ENCODE data around the gene ARPC2.
A peak's percentile ranks its signal among the peaks of the same experiment; 100 is the strongest.

The ARPC2 gene

GRCh38 chr2:218193701-218194100, 23.3 kb upstream of the ARPC2 start:
- ATAC-seq: no peak
- Mint-ChIP-seq H3K4me3 (no peak overlapping the region), H3K27ac (no peak overlapping the region), H3K36me3 (no peaks in the 10 kb centered on the region), H3K4me1 (peaks cover under 1% of the 10 kb centered on the region), H3K9me3 (no peaks in the 10 kb centered on the region)
- no peak for DNase-seq (ENCODE audit: low spot score in 2 of 2)

GRCh38 chr2:218194880-218195279, 22.1 kb upstream of the ARPC2 start:
- Mint-ChIP-seq H3K27ac (no peak overlapping the region), H3K4me3 (no peak overlapping the region), H3K36me3 (no peaks in the 10 kb centered on the region), H3K9me3 (no peaks in the 10 kb centered on the region), H3K4me1 (peaks cover 6% of the 10 kb centered on the region)
- no peak for ATAC-seq
- no peak for DNase-seq (ENCODE audit: low spot score in 2 of 2)

GRCh38 chr2:218196974-218197373, 20.0 kb upstream of the ARPC2 start:
- Mint-ChIP-seq H3K4me3 (no peak overlapping the region), H3K9me3 (no peaks in the 10 kb centered on the region), H3K36me3 (no peaks in the 10 kb centered on the region), H3K4me1 (peaks cover 6% of the 10 kb centered on the region), H3K27ac (no peak overlapping the region)
- ATAC-seq (no peak), DNase-seq (ENCODE audit: low spot score in 2 of 2) (no peak)

- H3K36me3 Mint-ChIP-seq: no peaks in the 10 kb centered on the region
- H3K4me3 Mint-ChIP-seq: no peak overlapping the region
- H3K4me1 Mint-ChIP-seq: peaks cover 6% of the 10 kb centered on the region
- no peaks in the 10 kb centered on the region for H3K9me3 Mint-ChIP-seq
- H3K27ac Mint-ChIP-seq: no peak overlapping the region
- no peak for DNase-seq (ENCODE audit: low spot score in 2 of 2)
- ATAC-seq: no peak
These were observed 14.7 kb upstream of the ARPC2 start for GRCh38 chr2:218202266-218202665.

GRCh38 chr2:218209078-218209477, 7.9 kb upstream of the ARPC2 start:
- Mint-ChIP-seq H3K4me1 (peaks cover 6% of the 10 kb centered on the region), H3K9me3 (peaks cover 6% of the 10 kb centered on the region), H3K36me3 (no peaks in the 10 kb centered on the region), H3K4me3 (no peak overlapping the region), H3K27ac (no peak overlapping the region)
- DNase-seq (ENCODE audit: low spot score in 2 of 2): no peak
- ATAC-seq: no peak

GRCh38 chr2:218214116-218214515, 2.9 kb upstream of the ARPC2 start:
- ATAC-seq: no peak
- H3K27ac Mint-ChIP-seq: no peak overlapping the region

GRCh38 chr2:218216336-218216673, 684 bp upstream of the ARPC2 start:
- Mint-ChIP-seq H3K36me3 (peaks cover 55% of the 10 kb centered on the region), H3K4me1 (peaks cover 28% of the 10 kb centered on the region)

More at GRCh38 chr2:218214116-218214515, 2.9 kb upstream of the ARPC2 start:
- H3K4me1 Mint-ChIP-seq: peaks cover 16% of the 10 kb centered on the region
- no peak overlapping the region for H3K4me3 Mint-ChIP-seq
- H3K36me3 Mint-ChIP-seq: peaks cover 33% of the 10 kb centered on the region
- no peak for DNase-seq (ENCODE audit: low spot score in 2 of 2)
- H3K9me3 Mint-ChIP-seq: peaks cover 6% of the 10 kb centered on the region

GRCh38 chr2:218217360-218218267, 625 bp downstream of the ARPC2 start:
- H3K36me3 Mint-ChIP-seq: peaks cover 68% of the 10 kb centered on the region
- H3K4me1 Mint-ChIP-seq: peaks cover 41% of the 10 kb centered on the region
- peak; percentile 64 to 87 for DNase-seq (ENCODE audit: low spot score in 2 of 2)
- H3K27ac Mint-ChIP-seq: peak overlapping the region; percentile 96
- no peaks in the 10 kb centered on the region for H3K9me3 Mint-ChIP-seq
- H3K4me3 Mint-ChIP-seq: peak overlapping the region; percentile 91
- peak; percentile 81 for ATAC-seq

More at GRCh38 chr2:218216336-218216673, 684 bp upstream of the ARPC2 start:
- H3K9me3 Mint-ChIP-seq: no peaks in the 10 kb centered on the region
- peak overlapping the region; percentile 91 for H3K4me3 Mint-ChIP-seq
- H3K27ac Mint-ChIP-seq: peak overlapping the region; percentile 96
- no peak for DNase-seq (ENCODE audit: low spot score in 2 of 2)
- no peak for ATAC-seq

- Mint-ChIP-seq H3K4me1 (peaks cover 50% of the 10 kb centered on the region), H3K27ac (peak overlapping the region; percentile 96), H3K9me3 (no peaks in the 10 kb centered on the region), H3K4me3 (peak overlapping the region; percentile 91), H3K36me3 (peaks cover 77% of the 10 kb centered on the region)
- DNase-seq (ENCODE audit: low spot score in 2 of 2) (no peak), ATAC-seq (peak; percentile 54)
These were observed 1.5 kb downstream of the ARPC2 start for GRCh38 chr2:218218268-218219185.

GRCh38 chr2:218219934-218220333, 2.9 kb downstream of the ARPC2 start:
- DNase-seq (ENCODE audit: low spot score in 2 of 2): no peak
- H3K36me3 Mint-ChIP-seq: peaks cover 91% of the 10 kb centered on the region
- peak overlapping the region; percentile 96 for H3K27ac Mint-ChIP-seq
- no peaks in the 10 kb centered on the region for H3K9me3 Mint-ChIP-seq
- peak overlapping the region; percentile 91 for H3K4me3 Mint-ChIP-seq
- no peak for ATAC-seq
- H3K4me1 Mint-ChIP-seq: peaks cover 62% of the 10 kb centered on the region

GRCh38 chr2:218221000-218221399, 4.0 kb downstream of the ARPC2 start:
- Mint-ChIP-seq H3K4me3 (peak overlapping the region; percentile 91), H3K9me3 (no peaks in the 10 kb centered on the region), H3K36me3 (peaks cover 100% of the 10 kb centered on the region), H3K27ac (peak overlapping the region; percentile 96), H3K4me1 (peaks cover 73% of the 10 kb centered on the region)
- ATAC-seq (no peak), DNase-seq (ENCODE audit: low spot score in 2 of 2) (no peak)

- peaks cover 100% of the 10 kb centered on the region for H3K36me3 Mint-ChIP-seq
- no peaks in the 10 kb centered on the region for H3K9me3 Mint-ChIP-seq
These were observed 6.1 kb downstream of the ARPC2 start for GRCh38 chr2:218223046-218223445.

GRCh38 chr2:218224186-218224585, 7.2 kb downstream of the ARPC2 start:
- no peaks in the 10 kb centered on the region for H3K9me3 Mint-ChIP-seq
- ATAC-seq (no peak), DNase-seq (ENCODE audit: low spot score in 2 of 2) (no peak)
- H3K27ac Mint-ChIP-seq: peak overlapping the region; percentile 68
- peaks cover 92% of the 10 kb centered on the region for H3K4me1 Mint-ChIP-seq
- H3K4me3 Mint-ChIP-seq: peak overlapping the region; percentile 91
- peaks cover 100% of the 10 kb centered on the region for H3K36me3 Mint-ChIP-seq

More at GRCh38 chr2:218223046-218223445, 6.1 kb downstream of the ARPC2 start:
- Mint-ChIP-seq H3K4me3 (peak overlapping the region; percentile 91), H3K4me1 (peaks cover 81% of the 10 kb centered on the region), H3K27ac (no peak overlapping the region)
- ATAC-seq: peak; percentile 85
- no peak for DNase-seq (ENCODE audit: low spot score in 2 of 2)

- H3K27ac Mint-ChIP-seq: no peak overlapping the region
- H3K4me1 Mint-ChIP-seq: peaks cover 85% of the 10 kb centered on the region
- ATAC-seq: no peak
These were observed 9.9 kb downstream of the ARPC2 start for GRCh38 chr2:218226903-218227302.

GRCh38 chr2:218228366-218229090, 11.5 kb downstream of the ARPC2 start:
- DNase-seq (ENCODE audit: low spot score in 2 of 2) (no peak), ATAC-seq (no peak)
- peaks cover 100% of the 10 kb centered on the region for H3K36me3 Mint-ChIP-seq
- no peaks in the 10 kb centered on the region for H3K9me3 Mint-ChIP-seq
- H3K4me1 Mint-ChIP-seq: peaks cover 77% of the 10 kb centered on the region
- H3K4me3 Mint-ChIP-seq: peak overlapping the region; percentile 48
- H3K27ac Mint-ChIP-seq: peak overlapping the region; percentile 55

More at GRCh38 chr2:218226903-218227302, 9.9 kb downstream of the ARPC2 start:
- Mint-ChIP-seq H3K36me3 (peaks cover 100% of the 10 kb centered on the region), H3K4me3 (no peak overlapping the region), H3K9me3 (no peaks in the 10 kb centered on the region)
- no peak for DNase-seq (ENCODE audit: low spot score in 2 of 2)
